SK-N-SH treated with all-trans-retinoic acid at 6 μM for 48 hours (cell line): ENCODE results near the gene RBM47.

Source experiments
- ATAC-seq: fragments of 200-7000 bp; cut with Tn5 transposase; 3 replicates; pipeline ENCODE4 v1.9.1; 2020; ENCODE audit warnings: mild to moderate bottlenecking, moderate library complexity
- ARNTL ChIP-seq: fragments of 450-650 bp; formaldehyde crosslinking; IDR thresholded peaks from 2 replicates; pipeline ENCODE4 v1.5.0; 2020; ENCODE audit warnings: low read depth, mild to moderate bottlenecking, moderate library complexity, borderline replicate concordance
- BACH2 ChIP-seq: fragments of 250-450 bp; sonication (Bioruptor Pico); IDR thresholded peaks from 2 replicates; pipeline ENCODE4 v1.9.0; 2021; ENCODE audit warnings: mild to moderate bottlenecking, borderline replicate concordance
- CREB5 ChIP-seq: fragments of 250-450 bp; sonication (Bioruptor Pico); IDR thresholded peaks from 2 replicates; pipeline ENCODE4 v1.5.1; 2020; ENCODE audit warnings: low read depth, mild to moderate bottlenecking, moderate library complexity
- CSDC2 ChIP-seq: fragments of 250-450 bp; sonication (Bioruptor Pico); IDR thresholded peaks from 2 replicates; pipeline ENCODE4 v1.5.0; 2020; ENCODE audit warnings: mild to moderate bottlenecking, moderate library complexity
- CSRNP3 ChIP-seq: fragments of 250-450 bp; sonication (Bioruptor Pico); IDR thresholded peaks from 2 replicates; pipeline ENCODE4 v1.5.1; 2021; ENCODE audit warnings: mild to moderate bottlenecking, moderate library complexity
- ESRRG ChIP-seq: fragments of 250-450 bp; sonication (Bioruptor Pico); IDR thresholded peaks from 2 replicates; pipeline ENCODE4 v1.6.1; 2021; ENCODE audit warnings: mild to moderate bottlenecking
- GLIS3 ChIP-seq: fragments of 250-450 bp; sonication (Bioruptor Pico); IDR thresholded peaks from 2 replicates; pipeline ENCODE4 v1.5.0; 2020; ENCODE audit warnings: mild to moderate bottlenecking, moderate library complexity
- ISL1 ChIP-seq: fragments of 250-450 bp; sonication (Bioruptor Pico); IDR thresholded peaks from 2 replicates; pipeline ENCODE4 v2.1.2; 2022; ENCODE audit warnings: mild to moderate bottlenecking, moderate library complexity
- OSR1 ChIP-seq: fragments of 250-450 bp; sonication (Bioruptor Pico); IDR thresholded peaks from 2 replicates; pipeline ENCODE4 v1.8.0; 2022; ENCODE audit warnings: moderate library complexity, mild to moderate bottlenecking, inconsistent platforms
- PATZ1 ChIP-seq: fragments of 250-450 bp; sonication (Bioruptor Pico); IDR thresholded peaks from 2 replicates; pipeline ENCODE4 v1.8.0; 2020; ENCODE audit warnings: mild to moderate bottlenecking, moderate library complexity, borderline replicate concordance
- PPARA ChIP-seq: fragments of 250-450 bp; sonication (Bioruptor Pico); IDR thresholded peaks from 2 replicates; pipeline ENCODE4 v1.5.0; 2020; ENCODE audit warnings: mild to moderate bottlenecking, borderline replicate concordance
- RARB ChIP-seq: fragments of 250-450 bp; sonication (Bioruptor Pico); IDR thresholded peaks from 2 replicates; pipeline ENCODE4 v1.8.0; 2021; ENCODE audit warnings: mild to moderate bottlenecking, moderate library complexity
- SNAI2 ChIP-seq: fragments of 250-450 bp; sonication (Bioruptor Pico); IDR thresholded peaks from 2 replicates; pipeline ENCODE4 v1.5.0; 2020; ENCODE audit warnings: mild to moderate bottlenecking, moderate library complexity
- TCF4 ChIP-seq: fragments of 250-450 bp; sonication (Bioruptor Pico); IDR thresholded peaks from 2 replicates; pipeline ENCODE4 v1.8.0; 2021; ENCODE audit warnings: mild to moderate bottlenecking, moderate library complexity, borderline replicate concordance
- TOX ChIP-seq: fragments of 250-450 bp; sonication (Bioruptor Pico); IDR thresholded peaks from 2 replicates; pipeline ENCODE4 v1.8.0; 2021; ENCODE audit warnings: mild to moderate bottlenecking, moderate library complexity, borderline replicate concordance
- TSHZ2 ChIP-seq: fragments of 250-450 bp; sonication (Bioruptor Pico); IDR thresholded peaks from 2 replicates; pipeline ENCODE4 v1.5.0; 2020; ENCODE audit warnings: mild to moderate bottlenecking, moderate library complexity
- ZC3H10 ChIP-seq: fragments of 250-450 bp; sonication (Bioruptor Pico); IDR thresholded peaks from 2 replicates; pipeline ENCODE4 v1.5.1; 2021; ENCODE audit warnings: mild to moderate bottlenecking, moderate library complexity
- ZFP3 ChIP-seq: fragments of 250-450 bp; sonication (Bioruptor Pico); IDR thresholded peaks from 2 replicates; pipeline ENCODE4 v1.5.0; 2020; ENCODE audit warnings: mild to moderate bottlenecking, moderate library complexity
- ZNF565 ChIP-seq: fragments of 450-650 bp; formaldehyde crosslinking; conservative IDR thresholded peaks from 2 replicates; pipeline ENCODE4 v1.5.0; 2020; ENCODE audit warnings: low read depth, mild to moderate bottlenecking, moderate library complexity
- ZNF70 ChIP-seq: fragments of 450-650 bp; formaldehyde crosslinking; IDR thresholded peaks from 2 replicates; pipeline ENCODE4 v1.5.0; 2020; ENCODE audit warnings: mild to moderate bottlenecking, moderate library complexity
- ZNF8 ChIP-seq: fragments of 450-650 bp; formaldehyde crosslinking; IDR thresholded peaks from 2 replicates; pipeline ENCODE4 v1.5.0; 2020; ENCODE audit warnings: mild to moderate bottlenecking, moderate library complexity

The RBM47 gene

GRCh38 chr4:40592034-40592433, 37.6 kb downstream of the RBM47 start:
- no peak for ATAC-seq
- TF ChIP-seq ZNF70 (no peak), ZNF8 (no peak), CSDC2 (no peak), ZFP3 (CRISPR knock-in tag) (no peak), ZC3H10 (no peak), PPARA (CRISPR knock-in tag) (no peak), SNAI2 (CRISPR knock-in tag) (no peak), CREB5 (CRISPR knock-in tag) (no peak), TOX (no peak), ISL1 (CRISPR knock-in tag) (no peak), GLIS3 (CRISPR knock-in tag) (no peak), OSR1 (CRISPR knock-in tag) (no peak), RARB (CRISPR knock-in tag) (no peak), ARNTL (CRISPR knock-in tag) (no peak), ZNF565 (CRISPR knock-in tag) (no peak), TCF4 (CRISPR knock-in tag) (no peak), PATZ1 (CRISPR knock-in tag) (no peak), ESRRG (no peak), TSHZ2 (no peak)
- TF ChIP-seq, all 23 proteins: peak for 0

GRCh38 chr4:40587826-40588225, 41.8 kb downstream of the RBM47 start:
- no peak for TF ChIP-seq ZNF70
- no peak for ATAC-seq

- no peak for TF ChIP-seq ZNF8
- no peak for TF ChIP-seq GLIS3 (CRISPR knock-in tag)
- no peak for TF ChIP-seq CSRNP3
- no peak for TF ChIP-seq ARNTL (CRISPR knock-in tag)
- no peak for TF ChIP-seq PATZ1 (CRISPR knock-in tag)
- no peak for TF ChIP-seq BACH2 (CRISPR knock-in tag)
- TF ChIP-seq ISL1 (CRISPR knock-in tag) = no peak
- no peak for TF ChIP-seq CREB5 (CRISPR knock-in tag)
- no peak for TF ChIP-seq ZC3H10
- TF ChIP-seq TCF4 (CRISPR knock-in tag) = no peak
- TF ChIP-seq ESRRG = no peak
- TF ChIP-seq PPARA (CRISPR knock-in tag) = no peak
- TF ChIP-seq ZFP3 (CRISPR knock-in tag) = no peak
- ATAC-seq = no peak
Observed at GRCh38 chr4:40587351-40587750, 42.3 kb downstream of the RBM47 start.
